SK-N-SH (cell line): ENCODE measurements around the gene OTUD4.

ENCODE experiments used
- CTCF ChIP-seq: fragments of 200-600 bp; sonication (generic); IDR thresholded peaks from 2 replicates; pipeline ENCODE4 v1.6.1; 2017; ENCODE audit warnings: antibody characterized with exemption, mild to moderate bottlenecking, moderate library complexity
- TAF1 ChIP-seq: IDR thresholded peaks from 2 replicates; pipeline ENCODE4 v1.6.1; 2012; ENCODE audit warnings: low read depth, mild to moderate bottlenecking, low read length, moderate library complexity, borderline replicate concordance

- TF ChIP-seq CTCF, result no peak
- no peak for TF ChIP-seq TAF1
Measured at GRCh38 chr4:145131848-145132247, 48.5 kb downstream of the OTUD4 start.
